ENCODE results near the gene CRYBB1. TPM values are rescaled to one million over a fixed set of nuclear protein-coding genes. Genes with fewer than 3 reads are reported as not detected.

The CRYBB1 gene
- total RNA-seq, 4 donors from 2014 or later = 1.1 to 6.4 TPM; not detected in 2

- 7% methylated on average over 11 of the region's 11 CpGs; no CpG with 5 or more reads in 1 of the 2 donors for WGBS, 2 donors (ENCODE audit: low coverage in 1 of 2)
- H3K4me3 ChIP-seq = peak overlapping the region in 2 of 4 donors; percentile 29 to 42
- intact Hi-C loops (cut with DNase I; ENCODE audit: low total_unique reads) = no loop called here
Measured at GRCh38 chr22:26658161-26658560, 40.3 kb upstream of the CRYBB1 start.

GRCh38 chr22:26656891-26657851 lies 39.3 kb upstream of the CRYBB1 start, which contains the start of gene MIAT:
Gene MIAT, plus strand, starts transcription at chr22:26657588.
- DNase-seq = peak; percentile 64
- intact Hi-C loops (cut with DNase I; ENCODE audit: low total_unique reads) = no loop called here
- Histone ChIP-seq H3K9me3 (no peaks in the 10 kb centered on the region), H3K27ac (peak within 1 kb of the TSS in 1 of 4 donors; percentile 18), H3K4me1 (peaks cover 6 to 27% (median 23%) of the 10 kb centered on the region in 4 donors), H3K27me3 (peaks cover 56% of the 10 kb centered on the region), H3K36me3 (no peaks in the 10 kb centered on the region), H3K4me3 (peak within 1 kb of the TSS in 2 of 4 donors; percentile 29 to 42)
- in situ Hi-C loops (cut with MboI; ENCODE audit: low pct_ligation_motif_present in 1 of 4, low pct_unique_long_range_greater_than_20kb in 1 of 4, low sequenced_read_pairs in 3 of 4) = no loop called here
- WGBS, 2 donors (ENCODE audit: low coverage in 1 of 2) = 1% methylated on average over 60 of the region's 62 CpGs; no CpG with 5 or more reads in 1 of the 2 donors
- TF ChIP-seq POLR2A (IDR thresholded peaks at IDR 0.05) = peak; percentile 10
- no peak for TF ChIP-seq POLR2AphosphoS5 (IDR thresholded peaks at IDR 0.05)
- TF ChIP-seq CTCF (IDR thresholded peaks at IDR 0.05) = no peak

More at GRCh38 chr22:26658161-26658560, 40.3 kb upstream of the CRYBB1 start:
- Histone ChIP-seq H3K36me3 (no peaks in the 10 kb centered on the region), H3K4me1 (peaks cover 6 to 27% (median 23%) of the 10 kb centered on the region in 4 donors), H3K27ac (peak overlapping the region in 1 of 4 donors; percentile 18), H3K27me3 (peaks cover 54% of the 10 kb centered on the region), H3K9me3 (no peaks in the 10 kb centered on the region)
- TF ChIP-seq CTCF (IDR thresholded peaks at IDR 0.05) (no peak), EP300 (IDR thresholded peaks at IDR 0.05; ENCODE audit: low read depth) (no peak), POLR2AphosphoS5 (IDR thresholded peaks at IDR 0.05) (no peak), POLR2A (IDR thresholded peaks at IDR 0.05) (no peak)
- no peak for DNase-seq
- in situ Hi-C loops (cut with MboI; ENCODE audit: low pct_ligation_motif_present in 1 of 4, low pct_unique_long_range_greater_than_20kb in 1 of 4, low sequenced_read_pairs in 3 of 4) = no loop called here

GRCh38 chr22:26651815-26652214 lies 34.0 kb upstream of the CRYBB1 start:
- TF ChIP-seq POLR2A (IDR thresholded peaks at IDR 0.05) (no peak), POLR2AphosphoS5 (IDR thresholded peaks at IDR 0.05) (no peak), CTCF (IDR thresholded peaks at IDR 0.05) (no peak), EP300 (IDR thresholded peaks at IDR 0.05; ENCODE audit: low read depth) (no peak)
- Histone ChIP-seq H3K27ac (no peak overlapping the region), H3K27me3 (peaks cover 61% of the 10 kb centered on the region), H3K4me1 (peaks cover 0 to 2% (median under 1%) of the 10 kb centered on the region in 4 donors), H3K36me3 (no peaks in the 10 kb centered on the region), H3K9me3 (no peaks in the 10 kb centered on the region), H3K4me3 (no peak overlapping the region)
- 68 to 76% methylated on average over 10 of the region's 10 CpGs for WGBS, 2 donors (ENCODE audit: low coverage in 1 of 2)
- DNase-seq = no peak
- in situ Hi-C loops (cut with MboI; ENCODE audit: low pct_ligation_motif_present in 1 of 4, low pct_unique_long_range_greater_than_20kb in 1 of 4, low sequenced_read_pairs in 3 of 4) (no loop called here), intact Hi-C loops (cut with DNase I; ENCODE audit: low total_unique reads) (no loop called here)

GRCh38 chr22:26650722-26651421 lies 33.0 kb upstream of the CRYBB1 start:
- no peak for TF ChIP-seq CTCF (IDR thresholded peaks at IDR 0.05)
- TF ChIP-seq POLR2A (IDR thresholded peaks at IDR 0.05) = no peak
- TF ChIP-seq POLR2AphosphoS5 (IDR thresholded peaks at IDR 0.05) = no peak
- no peak for TF ChIP-seq EP300 (IDR thresholded peaks at IDR 0.05; ENCODE audit: low read depth)
- no peak overlapping the region for H3K4me3 ChIP-seq
- in situ Hi-C loops (cut with MboI; ENCODE audit: low pct_ligation_motif_present in 1 of 4, low pct_unique_long_range_greater_than_20kb in 1 of 4, low sequenced_read_pairs in 3 of 4) (no loop called here), intact Hi-C loops (cut with DNase I; ENCODE audit: low total_unique reads) (no loop called here)
- DNase-seq = no peak
- H3K27me3 ChIP-seq = peaks cover 55% of the 10 kb centered on the region
- no peaks in the 10 kb centered on the region for H3K4me1 ChIP-seq
- H3K36me3 ChIP-seq = no peaks in the 10 kb centered on the region
- 76 to 81% methylated on average over 3 to 6 of the region's 6 CpGs for WGBS, 2 donors (ENCODE audit: low coverage in 1 of 2)
- no peak overlapping the region for H3K27ac ChIP-seq
- H3K9me3 ChIP-seq = no peaks in the 10 kb centered on the region

All from transverse colon (tissue), 4 donors.